ENCODE measurements around the gene GPR22.

GPR22 gene

GRCh38 chr7:107461938-107462533 lies 7.8 kb upstream of the GPR22 start:
- no peak overlapping the region for H3K4me3 ChIP-seq
- no peak overlapping the region for H3K27ac ChIP-seq
- no peak for DNase-seq (ENCODE audit: low spot score)
- TF ChIP-seq, protein P1, sequence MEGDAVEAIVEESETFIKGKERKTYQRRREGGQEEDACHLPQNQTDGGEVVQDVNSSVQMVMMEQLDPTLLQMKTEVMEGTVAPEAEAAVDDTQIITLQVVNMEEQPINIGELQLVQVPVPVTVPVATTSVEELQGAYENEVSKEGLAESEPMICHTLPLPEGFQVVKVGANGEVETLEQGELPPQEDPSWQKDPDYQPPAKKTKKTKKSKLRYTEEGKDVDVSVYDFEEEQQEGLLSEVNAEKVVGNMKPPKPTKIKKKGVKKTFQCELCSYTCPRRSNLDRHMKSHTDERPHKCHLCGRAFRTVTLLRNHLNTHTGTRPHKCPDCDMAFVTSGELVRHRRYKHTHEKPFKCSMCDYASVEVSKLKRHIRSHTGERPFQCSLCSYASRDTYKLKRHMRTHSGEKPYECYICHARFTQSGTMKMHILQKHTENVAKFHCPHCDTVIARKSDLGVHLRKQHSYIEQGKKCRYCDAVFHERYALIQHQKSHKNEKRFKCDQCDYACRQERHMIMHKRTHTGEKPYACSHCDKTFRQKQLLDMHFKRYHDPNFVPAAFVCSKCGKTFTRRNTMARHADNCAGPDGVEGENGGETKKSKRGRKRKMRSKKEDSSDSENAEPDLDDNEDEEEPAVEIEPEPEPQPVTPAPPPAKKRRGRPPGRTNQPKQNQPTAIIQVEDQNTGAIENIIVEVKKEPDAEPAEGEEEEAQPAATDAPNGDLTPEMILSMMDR (IDR thresholded peaks at IDR 0.05), result no peak

GRCh38 chr7:107463139-107464078 lies 6.4 kb upstream of the GPR22 start:
- DNase-seq (ENCODE audit: low spot score), result peak; percentile 75
- Histone ChIP-seq H3K4me3 (no peak overlapping the region), H3K27ac (no peak overlapping the region)
- TF ChIP-seq, protein P1 (IDR thresholded peaks at IDR 0.05), result peak; percentile 48

DNA sequence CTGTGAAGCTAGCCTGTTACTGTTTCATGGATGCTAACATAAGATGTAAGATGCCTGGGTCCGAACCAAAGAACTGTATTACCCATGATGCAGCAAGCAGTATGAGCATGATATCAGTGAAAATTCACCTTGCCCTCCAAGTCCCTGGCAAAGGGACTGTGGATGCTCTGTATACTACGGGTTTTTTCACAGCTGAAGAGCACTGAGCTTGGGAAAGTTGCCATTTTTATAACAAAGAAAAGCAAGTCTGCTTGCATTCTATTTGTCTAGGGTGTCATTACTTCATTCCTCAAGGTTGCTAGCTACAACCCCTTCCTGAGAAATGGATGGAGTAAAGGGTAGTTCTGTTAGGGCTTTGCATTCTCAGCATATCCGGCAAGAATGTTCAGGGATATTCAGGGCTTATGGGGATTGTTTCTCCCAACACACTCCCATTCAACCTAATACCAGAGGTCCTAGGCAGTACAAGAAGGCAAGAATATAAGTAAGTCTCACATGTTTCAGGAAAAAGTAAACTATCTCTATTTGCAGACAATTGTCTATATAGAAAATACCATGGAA lies 5.1 kb upstream of the GPR22 start:
- DNase-seq (ENCODE audit: low spot score), result no peak
- TF ChIP-seq, protein P1 (IDR thresholded peaks at IDR 0.05), result no peak
- no peak overlapping the region for H3K27ac ChIP-seq

DNA sequence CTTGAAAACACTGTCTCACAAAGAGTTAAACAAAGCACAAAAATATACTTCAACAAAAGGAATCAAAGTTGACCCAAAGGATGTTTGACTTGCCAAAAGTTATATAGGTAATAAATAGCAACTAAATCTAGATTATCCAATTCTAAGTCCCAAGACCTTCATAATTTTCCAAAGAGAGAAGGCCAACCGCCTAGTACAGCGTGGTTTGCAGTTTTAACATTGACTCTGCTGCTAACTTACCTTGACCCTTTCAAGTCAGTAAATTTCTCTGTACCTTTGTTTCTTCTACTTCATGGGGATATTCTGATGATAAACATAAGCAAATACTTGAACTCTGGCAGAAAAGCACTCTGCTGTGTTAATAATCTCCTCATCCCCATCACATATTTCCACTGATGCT lies 1.9 kb upstream of the GPR22 start:
- Histone ChIP-seq H3K4me3 (no peak overlapping the region), H3K27ac (no peak overlapping the region)
- TF ChIP-seq, protein P1 (IDR thresholded peaks at IDR 0.05), result no peak
- no peak for DNase-seq (ENCODE audit: low spot score)

More for the DNA sequence above, 5.1 kb upstream of the GPR22 start:
- H3K4me3 ChIP-seq, result no peak overlapping the region

DNA sequence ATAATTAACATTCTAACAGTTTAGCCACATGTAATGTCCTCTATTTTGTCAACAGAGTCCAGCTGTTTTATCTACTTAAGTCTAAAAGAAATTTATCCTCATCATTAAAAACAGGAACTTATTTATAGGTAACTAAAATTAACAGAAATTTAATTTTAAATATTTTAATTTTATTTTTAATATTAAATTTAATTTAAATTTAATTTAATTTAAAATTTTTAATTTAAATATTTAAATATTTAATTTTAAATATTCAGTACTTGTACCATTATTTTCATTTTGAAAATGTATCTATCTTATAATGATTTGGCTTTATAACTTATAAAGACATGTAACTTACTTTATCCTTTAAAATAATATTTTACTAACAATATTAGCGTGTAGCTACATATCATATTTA lies 1.0 kb upstream of the GPR22 start:
- TF ChIP-seq, protein P1 (IDR thresholded peaks at IDR 0.05), result no peak
- Histone ChIP-seq H3K4me3 (no peak overlapping the region), H3K27ac (no peak overlapping the region)
- no peak for DNase-seq (ENCODE audit: low spot score)

DNA sequence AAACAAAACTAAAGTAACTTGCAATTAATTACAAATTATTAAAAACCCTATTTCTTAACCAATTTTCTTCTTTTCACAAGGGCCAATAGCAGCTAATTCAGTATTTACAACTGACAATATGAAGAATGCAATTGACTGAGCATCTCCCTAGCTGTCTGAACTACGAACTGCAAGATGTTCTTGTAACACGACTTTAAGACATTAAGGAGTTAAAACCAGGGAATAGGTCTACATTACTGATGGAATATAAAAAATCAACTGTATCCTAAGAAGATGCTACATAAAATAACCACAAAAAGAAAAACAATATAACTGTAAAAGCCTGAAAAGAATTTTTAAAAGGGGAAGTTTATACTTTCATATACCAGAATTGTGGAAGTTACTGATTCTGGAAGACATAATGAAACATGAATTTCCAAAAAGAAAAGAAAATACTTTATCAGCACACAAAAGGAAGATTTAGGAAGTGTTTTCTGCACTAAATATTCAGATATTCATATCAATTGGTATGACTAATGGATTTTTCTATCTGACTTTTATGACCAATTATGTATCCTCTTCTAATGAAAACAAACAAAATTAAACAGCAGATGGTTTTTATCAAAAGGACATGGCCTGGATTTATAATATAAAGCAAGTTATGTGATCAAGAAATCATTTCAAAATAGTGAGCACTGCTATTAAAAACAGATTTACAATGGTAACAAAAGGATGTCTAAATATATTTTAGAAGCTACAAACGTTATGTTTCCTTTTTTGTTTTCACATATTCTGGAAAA lies 1.6 kb downstream of the GPR22 start:
- no peak for DNase-seq (ENCODE audit: low spot score)
- Histone ChIP-seq H3K4me3 (no peak overlapping the region), H3K27ac (no peak overlapping the region)
- TF ChIP-seq, protein P1 (IDR thresholded peaks at IDR 0.05), result no peak
